ENCODE measurements around the gene GALNT16. TPM values are rescaled to one million over a fixed set of nuclear protein-coding genes. Genes with fewer than 3 reads are reported as not detected.

GALNT16 gene
- total RNA-seq, 1 donor from 2014 or later = not detected

GRCh38 chr14:69241577-69241976, 18.4 kb upstream of the GALNT16 start:
- DNase-seq = no peak
- H3K27me3 Mint-ChIP-seq = no peaks in the 10 kb centered on the region
- H3K4me3 Mint-ChIP-seq = no peak overlapping the region
- no peak overlapping the region for H3K27ac Mint-ChIP-seq
- intact Hi-C loops (cut with micrococcal nuclease) = no loop called here
- H3K4me1 Mint-ChIP-seq = no peaks in the 10 kb centered on the region
- no peaks in the 10 kb centered on the region for H3K9me3 Mint-ChIP-seq
- no peaks in the 10 kb centered on the region for H3K36me3 Mint-ChIP-seq (ENCODE audit: low read depth)

GRCh38 chr14:69242311-69243224, 17.4 kb upstream of the GALNT16 start:
- no peaks in the 10 kb centered on the region for H3K36me3 Mint-ChIP-seq (ENCODE audit: low read depth)
- no peaks in the 10 kb centered on the region for H3K9me3 Mint-ChIP-seq
- H3K27me3 Mint-ChIP-seq = peaks cover 1% of the 10 kb centered on the region
- intact Hi-C loops (cut with micrococcal nuclease) = loop anchor here (1.0 kb wide), 2 partner anchors 218 to 332 kb away; partner anchors contain the start of gene CCDC177
- peak; percentile 85 for DNase-seq
- H3K27ac Mint-ChIP-seq = no peak overlapping the region
- H3K4me3 Mint-ChIP-seq = no peak overlapping the region
- no peaks in the 10 kb centered on the region for H3K4me1 Mint-ChIP-seq

- Mint-ChIP-seq H3K27me3 (peaks cover 7% of the 10 kb centered on the region), H3K4me3 (no peak overlapping the region), H3K27ac (no peak overlapping the region), H3K4me1 (no peaks in the 10 kb centered on the region), H3K9me3 (no peaks in the 10 kb centered on the region), H3K36me3 (ENCODE audit: low read depth) (no peaks in the 10 kb centered on the region)
- no peak for DNase-seq
- intact Hi-C loops (cut with micrococcal nuclease) = no loop called here
Observed at GRCh38 chr14:69244946-69245345, 15.0 kb upstream of the GALNT16 start.

- no peaks in the 10 kb centered on the region for H3K4me1 Mint-ChIP-seq
- H3K9me3 Mint-ChIP-seq = no peaks in the 10 kb centered on the region
- no peaks in the 10 kb centered on the region for H3K36me3 Mint-ChIP-seq (ENCODE audit: low read depth)
- intact Hi-C loops (cut with micrococcal nuclease) = no loop called here
- no peak overlapping the region for H3K27ac Mint-ChIP-seq
- no peak for DNase-seq
- H3K4me3 Mint-ChIP-seq = no peak overlapping the region
- peaks cover 9% of the 10 kb centered on the region for H3K27me3 Mint-ChIP-seq
Observed at GRCh38 chr14:69246331-69246730, 13.6 kb upstream of the GALNT16 start.

GRCh38 chr14:69247676-69248440, 12.1 kb upstream of the GALNT16 start:
- no peak for DNase-seq
- no peaks in the 10 kb centered on the region for H3K9me3 Mint-ChIP-seq
- H3K27ac Mint-ChIP-seq = no peak overlapping the region
- peaks cover 20% of the 10 kb centered on the region for H3K27me3 Mint-ChIP-seq
- H3K4me3 Mint-ChIP-seq = no peak overlapping the region
- H3K36me3 Mint-ChIP-seq (ENCODE audit: low read depth) = no peaks in the 10 kb centered on the region
- intact Hi-C loops (cut with micrococcal nuclease) = no loop called here
- H3K4me1 Mint-ChIP-seq = no peaks in the 10 kb centered on the region

- Mint-ChIP-seq H3K27me3 (peaks cover 26% of the 10 kb centered on the region), H3K27ac (no peak overlapping the region), H3K4me3 (no peak overlapping the region), H3K36me3 (ENCODE audit: low read depth) (no peaks in the 10 kb centered on the region), H3K4me1 (no peaks in the 10 kb centered on the region), H3K9me3 (no peaks in the 10 kb centered on the region)
- DNase-seq = no peak
- intact Hi-C loops (cut with micrococcal nuclease) = no loop called here
Observed at GRCh38 chr14:69249603-69250002, 10.4 kb upstream of the GALNT16 start.

- intact Hi-C loops (cut with micrococcal nuclease) = no loop called here
- Mint-ChIP-seq H3K36me3 (ENCODE audit: low read depth) (no peaks in the 10 kb centered on the region), H3K9me3 (no peaks in the 10 kb centered on the region), H3K27me3 (peaks cover 39% of the 10 kb centered on the region), H3K27ac (no peak overlapping the region), H3K4me3 (no peak overlapping the region), H3K4me1 (no peaks in the 10 kb centered on the region)
- no peak for DNase-seq
Observed at GRCh38 chr14:69252851-69253250, 7.1 kb upstream of the GALNT16 start.

GRCh38 chr14:69259168-69259526, 811 bp upstream of the GALNT16 start:
- no peak overlapping the region for H3K27ac Mint-ChIP-seq
- intact Hi-C loops (cut with micrococcal nuclease) = loop anchor here (1.0 kb wide), 1 partner anchor 203 kb away; no protein-coding TSS in a partner anchor

GRCh38 chr14:69260190-69260860, 367 bp downstream of the GALNT16 start:
- DNase-seq = no peak
- intact Hi-C loops (cut with micrococcal nuclease) = loop anchor here (5.0 kb wide), 1 partner anchor 312 kb away; the partner anchor contains the start of gene CCDC177
- Mint-ChIP-seq H3K9me3 (no peaks in the 10 kb centered on the region), H3K4me1 (peaks cover 4% of the 10 kb centered on the region), H3K27me3 (peaks cover 65% of the 10 kb centered on the region), H3K27ac (no peak overlapping the region), H3K4me3 (peak overlapping the region; percentile 53), H3K36me3 (ENCODE audit: low read depth) (no peaks in the 10 kb centered on the region)

More at GRCh38 chr14:69259168-69259526, 811 bp upstream of the GALNT16 start:
- H3K36me3 Mint-ChIP-seq (ENCODE audit: low read depth) = no peaks in the 10 kb centered on the region
- H3K4me1 Mint-ChIP-seq = peaks cover 4% of the 10 kb centered on the region
- H3K27me3 Mint-ChIP-seq = peaks cover 66% of the 10 kb centered on the region
- peak overlapping the region; percentile 0 for H3K4me3 Mint-ChIP-seq
- DNase-seq = no peak
- no peaks in the 10 kb centered on the region for H3K9me3 Mint-ChIP-seq

- peak overlapping the region; percentile 79 for H3K4me3 Mint-ChIP-seq
- peaks cover 68% of the 10 kb centered on the region for H3K27me3 Mint-ChIP-seq
- no peaks in the 10 kb centered on the region for H3K36me3 Mint-ChIP-seq (ENCODE audit: low read depth)
- H3K9me3 Mint-ChIP-seq = no peaks in the 10 kb centered on the region
- intact Hi-C loops (cut with micrococcal nuclease) = loop anchor here (5.0 kb wide), 1 partner anchor 311 kb away; the partner anchor contains the start of gene CCDC177
- H3K27ac Mint-ChIP-seq = no peak overlapping the region
- peak; percentile 82 for DNase-seq
- H3K4me1 Mint-ChIP-seq = peaks cover 4% of the 10 kb centered on the region
Observed at GRCh38 chr14:69260861-69261564, 1.1 kb downstream of the GALNT16 start.

- H3K36me3 Mint-ChIP-seq (ENCODE audit: low read depth) = no peaks in the 10 kb centered on the region
- H3K4me3 Mint-ChIP-seq = no peak overlapping the region
- DNase-seq = no peak
- no peak overlapping the region for H3K27ac Mint-ChIP-seq
- no peaks in the 10 kb centered on the region for H3K9me3 Mint-ChIP-seq
- peaks cover 63% of the 10 kb centered on the region for H3K27me3 Mint-ChIP-seq
- H3K4me1 Mint-ChIP-seq = peaks cover 4% of the 10 kb centered on the region
- intact Hi-C loops (cut with micrococcal nuclease) = loop anchor here (5.0 kb wide), 1 partner anchor 310 kb away; the partner anchor contains the start of gene CCDC177
Observed at GRCh38 chr14:69261761-69262331, 1.9 kb downstream of the GALNT16 start.

GRCh38 chr14:69262516-69262915, 2.6 kb downstream of the GALNT16 start:
- H3K4me1 Mint-ChIP-seq = peaks cover 4% of the 10 kb centered on the region
- no peaks in the 10 kb centered on the region for H3K36me3 Mint-ChIP-seq (ENCODE audit: low read depth)
- no peak overlapping the region for H3K27ac Mint-ChIP-seq
- peaks cover 63% of the 10 kb centered on the region for H3K27me3 Mint-ChIP-seq
- intact Hi-C loops (cut with micrococcal nuclease) = loop anchor here (5.0 kb wide), 1 partner anchor 310 kb away; the partner anchor contains the start of gene CCDC177
- H3K9me3 Mint-ChIP-seq = no peaks in the 10 kb centered on the region
- DNase-seq = no peak
- no peak overlapping the region for H3K4me3 Mint-ChIP-seq

GRCh38 chr14:69263364-69263763, 3.4 kb downstream of the GALNT16 start:
- no peak for DNase-seq
- H3K9me3 Mint-ChIP-seq = no peaks in the 10 kb centered on the region
- H3K27me3 Mint-ChIP-seq = peaks cover 57% of the 10 kb centered on the region
- H3K36me3 Mint-ChIP-seq (ENCODE audit: low read depth) = no peaks in the 10 kb centered on the region
- intact Hi-C loops (cut with micrococcal nuclease) = loop anchor here (5.0 kb wide), 1 partner anchor 309 kb away; the partner anchor contains the start of gene CCDC177
- no peak overlapping the region for H3K4me3 Mint-ChIP-seq
- no peak overlapping the region for H3K27ac Mint-ChIP-seq
- peaks cover 4% of the 10 kb centered on the region for H3K4me1 Mint-ChIP-seq

Measured in activated CD4-positive, alpha-beta T cell treated with anti-CD3 and anti-CD28 coated beads, Interleukin-2, amount 10 ng/mL, durations not matched to agents 24 days and 14 days (primary cell).